Stimulated activated CD8-positive, alpha-beta memory T cell treated with anti-CD3 and anti-CD28 coated beads, Interleukin-4, amount 100 ng/mL, for 24 hours (primary cell): ENCODE results near the gene RYK.
"Not testable (repeated sequence)": the region's sequence is repeated elsewhere in the genome, so short reads cannot be mapped to it uniquely, and the experiment has no call there.

Experiments used
- DNase-seq: peaks from one replicate; pipeline ENCODE4 v3.0.0-alpha.2; 2020; ENCODE audit warnings: low read depth

RYK gene

GRCh38 chr3:134250717-134251220 lies at the start of gene RYK:
Gene RYK, minus strand, starts transcription at chr3:134250859. Its CDS starts 205 bp downstream, at chr3:134250654.
- DNase-seq, result peak; percentile 63

GRCh38 chr3:134299888-134300206 lies 49.2 kb upstream of the RYK start:
- DNase-seq, result no peak

GRCh38 chr3:134299185-134299887 lies 48.7 kb upstream of the RYK start:
- DNase-seq, result no peak

GRCh38 chr3:134298249-134298648 lies 47.6 kb upstream of the RYK start:
- DNase-seq, result no peak

GRCh38 chr3:134296616-134297015 lies 46.0 kb upstream of the RYK start:
- no peak for DNase-seq

- no peak for DNase-seq
These were observed 45.3 kb upstream of the RYK start for GRCh38 chr3:134295930-134296329.

GRCh38 chr3:134294302-134295280 lies 43.9 kb upstream of the RYK start:
- DNase-seq, result peak; percentile 39

GRCh38 chr3:134291319-134292254 lies 40.9 kb upstream of the RYK start:
- DNase-seq, result no peak

- DNase-seq, result no peak
These were observed 36.9 kb upstream of the RYK start for GRCh38 chr3:134287512-134287911.

GRCh38 chr3:134284438-134284837 lies 33.8 kb upstream of the RYK start:
- no peak for DNase-seq

GRCh38 chr3:134282659-134283047 lies 32.0 kb upstream of the RYK start:
- DNase-seq, result no peak

- no peak for DNase-seq
These were observed 31.4 kb upstream of the RYK start for GRCh38 chr3:134281912-134282658.

GRCh38 chr3:134279466-134279865 lies 28.8 kb upstream of the RYK start:
- no peak for DNase-seq

- no peak for DNase-seq
These were observed 26.5 kb upstream of the RYK start for GRCh38 chr3:134277066-134277660.

GRCh38 chr3:134276086-134276485 lies 25.4 kb upstream of the RYK start:
- no peak for DNase-seq

- DNase-seq, result not testable (repeated sequence)
These were observed 24.5 kb upstream of the RYK start for GRCh38 chr3:134275110-134275509.

- no peak for DNase-seq
These were observed 23.9 kb upstream of the RYK start for GRCh38 chr3:134274571-134274970.

GRCh38 chr3:134267996-134268395 lies 17.3 kb upstream of the RYK start:
- no peak for DNase-seq

GRCh38 chr3:134260987-134261386 lies 10.3 kb upstream of the RYK start:
- DNase-seq, result no peak

- DNase-seq, result no peak
These were observed 8.2 kb upstream of the RYK start for GRCh38 chr3:134258761-134259347.
